SK-N-SH treated with all-trans-retinoic acid at 6 μM for 48 hours (cell line): ENCODE data around the gene UPK3A.

Source experiments
- BACH2 ChIP-seq: fragments of 250-450 bp; sonication (Bioruptor Pico); IDR thresholded peaks from 2 replicates; pipeline ENCODE4 v1.9.0; 2021; ENCODE audit warnings: mild to moderate bottlenecking, borderline replicate concordance
- ESRRG ChIP-seq: fragments of 250-450 bp; sonication (Bioruptor Pico); IDR thresholded peaks from 2 replicates; pipeline ENCODE4 v1.6.1; 2021; ENCODE audit warnings: mild to moderate bottlenecking
- ISL1 ChIP-seq: fragments of 250-450 bp; sonication (Bioruptor Pico); IDR thresholded peaks from 2 replicates; pipeline ENCODE4 v2.1.2; 2022; ENCODE audit warnings: mild to moderate bottlenecking, moderate library complexity
- PPARA ChIP-seq: fragments of 250-450 bp; sonication (Bioruptor Pico); IDR thresholded peaks from 2 replicates; pipeline ENCODE4 v1.5.0; 2020; ENCODE audit warnings: mild to moderate bottlenecking, borderline replicate concordance
- SNAI2 ChIP-seq: fragments of 250-450 bp; sonication (Bioruptor Pico); IDR thresholded peaks from 2 replicates; pipeline ENCODE4 v1.5.0; 2020; ENCODE audit warnings: mild to moderate bottlenecking, moderate library complexity
- ZC3H10 ChIP-seq: fragments of 250-450 bp; sonication (Bioruptor Pico); IDR thresholded peaks from 2 replicates; pipeline ENCODE4 v1.5.1; 2021; ENCODE audit warnings: mild to moderate bottlenecking, moderate library complexity
- ZFP3 ChIP-seq: fragments of 250-450 bp; sonication (Bioruptor Pico); IDR thresholded peaks from 2 replicates; pipeline ENCODE4 v1.5.0; 2020; ENCODE audit warnings: mild to moderate bottlenecking, moderate library complexity
- ZNF565 ChIP-seq: fragments of 450-650 bp; formaldehyde crosslinking; conservative IDR thresholded peaks from 2 replicates; pipeline ENCODE4 v1.5.0; 2020; ENCODE audit warnings: low read depth, mild to moderate bottlenecking, moderate library complexity
- TF ChIP-seq, protein P1 (sequence below): fragments of 250-450 bp; sonication (Bioruptor Pico); IDR thresholded peaks from 2 replicates; pipeline ENCODE4 v1.5.1; 2021; ENCODE audit warnings: mild to moderate bottlenecking, moderate library complexity
- TF ChIP-seq, protein P2 (sequence below): fragments of 250-450 bp; sonication (Bioruptor Pico); IDR thresholded peaks from 2 replicates; pipeline ENCODE4 v1.5.1; 2020; ENCODE audit warnings: low read depth, mild to moderate bottlenecking, moderate library complexity
- TF ChIP-seq, protein P3 (sequence below): fragments of 250-450 bp; sonication (Bioruptor Pico); IDR thresholded peaks from 2 replicates; pipeline ENCODE4 v1.8.0; 2020; ENCODE audit warnings: mild to moderate bottlenecking, moderate library complexity, borderline replicate concordance

DNA sequence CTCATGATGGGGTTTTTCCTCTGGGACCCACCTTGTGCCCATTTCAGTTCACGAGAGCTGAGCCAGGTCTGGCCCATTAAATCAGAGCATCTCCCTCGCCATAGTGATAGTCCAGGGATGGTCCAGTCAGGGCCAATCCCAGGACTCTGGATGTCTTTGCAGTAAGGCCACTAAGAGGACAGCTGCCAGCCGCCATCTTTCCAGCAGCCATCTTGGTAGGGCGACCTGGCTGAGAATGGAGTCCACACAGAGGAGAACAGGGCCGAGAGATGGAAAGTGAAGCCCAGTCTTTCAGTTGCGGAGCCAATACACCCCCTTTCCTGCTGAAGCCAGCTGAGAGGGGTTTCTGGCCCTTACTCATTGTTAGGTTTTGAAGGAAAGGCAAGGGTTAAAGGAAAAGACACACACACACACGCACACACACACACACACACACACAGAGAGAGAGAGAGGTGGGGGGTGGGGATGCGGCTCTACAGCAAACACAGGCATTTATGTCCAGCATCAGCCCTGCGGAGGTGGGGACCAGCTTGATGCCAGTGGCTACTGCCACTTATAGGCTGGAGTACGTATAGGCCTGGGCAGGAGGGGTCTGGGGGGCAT lies 31.6 kb upstream of the UPK3A start:
- TF ChIP-seq ESRRG (CRISPR knock-in tag) (no peak), PPARA (CRISPR knock-in tag) (no peak), ZFP3 (CRISPR knock-in tag) (no peak), SNAI2 (CRISPR knock-in tag) (no peak), BACH2 (CRISPR knock-in tag) (no peak), ZC3H10 (no peak), ISL1 (no peak), ZNF565 (no peak)
- TF ChIP-seq, protein P1, sequence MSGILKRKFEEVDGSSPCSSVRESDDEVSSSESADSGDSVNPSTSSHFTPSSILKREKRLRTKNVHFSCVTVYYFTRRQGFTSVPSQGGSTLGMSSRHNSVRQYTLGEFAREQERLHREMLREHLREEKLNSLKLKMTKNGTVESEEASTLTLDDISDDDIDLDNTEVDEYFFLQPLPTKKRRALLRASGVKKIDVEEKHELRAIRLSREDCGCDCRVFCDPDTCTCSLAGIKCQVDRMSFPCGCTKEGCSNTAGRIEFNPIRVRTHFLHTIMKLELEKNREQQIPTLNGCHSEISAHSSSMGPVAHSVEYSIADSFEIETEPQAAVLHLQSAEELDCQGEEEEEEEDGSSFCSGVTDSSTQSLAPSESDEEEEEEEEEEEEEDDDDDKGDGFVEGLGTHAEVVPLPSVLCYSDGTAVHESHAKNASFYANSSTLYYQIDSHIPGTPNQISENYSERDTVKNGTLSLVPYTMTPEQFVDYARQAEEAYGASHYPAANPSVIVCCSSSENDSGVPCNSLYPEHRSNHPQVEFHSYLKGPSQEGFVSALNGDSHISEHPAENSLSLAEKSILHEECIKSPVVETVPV, result no peak
- TF ChIP-seq, protein P2, sequence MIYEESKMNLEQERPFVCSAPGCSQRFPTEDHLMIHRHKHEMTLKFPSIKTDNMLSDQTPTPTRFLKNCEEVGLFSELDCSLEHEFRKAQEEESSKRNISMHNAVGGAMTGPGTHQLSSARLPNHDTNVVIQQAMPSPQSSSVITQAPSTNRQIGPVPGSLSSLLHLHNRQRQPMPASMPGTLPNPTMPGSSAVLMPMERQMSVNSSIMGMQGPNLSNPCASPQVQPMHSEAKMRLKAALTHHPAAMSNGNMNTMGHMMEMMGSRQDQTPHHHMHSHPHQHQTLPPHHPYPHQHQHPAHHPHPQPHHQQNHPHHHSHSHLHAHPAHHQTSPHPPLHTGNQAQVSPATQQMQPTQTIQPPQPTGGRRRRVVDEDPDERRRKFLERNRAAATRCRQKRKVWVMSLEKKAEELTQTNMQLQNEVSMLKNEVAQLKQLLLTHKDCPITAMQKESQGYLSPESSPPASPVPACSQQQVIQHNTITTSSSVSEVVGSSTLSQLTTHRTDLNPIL (CRISPR knock-in tag), result no peak
- TF ChIP-seq, protein P3, sequence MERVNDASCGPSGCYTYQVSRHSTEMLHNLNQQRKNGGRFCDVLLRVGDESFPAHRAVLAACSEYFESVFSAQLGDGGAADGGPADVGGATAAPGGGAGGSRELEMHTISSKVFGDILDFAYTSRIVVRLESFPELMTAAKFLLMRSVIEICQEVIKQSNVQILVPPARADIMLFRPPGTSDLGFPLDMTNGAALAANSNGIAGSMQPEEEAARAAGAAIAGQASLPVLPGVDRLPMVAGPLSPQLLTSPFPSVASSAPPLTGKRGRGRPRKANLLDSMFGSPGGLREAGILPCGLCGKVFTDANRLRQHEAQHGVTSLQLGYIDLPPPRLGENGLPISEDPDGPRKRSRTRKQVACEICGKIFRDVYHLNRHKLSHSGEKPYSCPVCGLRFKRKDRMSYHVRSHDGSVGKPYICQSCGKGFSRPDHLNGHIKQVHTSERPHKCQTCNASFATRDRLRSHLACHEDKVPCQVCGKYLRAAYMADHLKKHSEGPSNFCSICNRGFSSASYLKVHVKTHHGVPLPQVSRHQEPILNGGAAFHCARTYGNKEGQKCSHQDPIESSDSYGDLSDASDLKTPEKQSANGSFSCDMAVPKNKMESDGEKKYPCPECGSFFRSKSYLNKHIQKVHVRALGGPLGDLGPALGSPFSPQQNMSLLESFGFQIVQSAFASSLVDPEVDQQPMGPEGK (CRISPR knock-in tag), result no peak
